Mucosa of stomach (tissue), 1 donor: Measurements from ENCODE around the gene OR2T4.

Experiments
- H3K27me3 ChIP-seq: one replicate; pipeline ENCODE4 v1.7.0; 2013; ENCODE audit warnings: mild to moderate bottlenecking, low read length; ENCODE audit not compliant: control insufficient read depth, insufficient read depth
- H3K36me3 ChIP-seq: one replicate; pipeline ENCODE4 v1.7.0; 2013; ENCODE audit warnings: low read length; ENCODE audit not compliant: control insufficient read depth, insufficient read depth
- H3K4me1 ChIP-seq: one replicate; pipeline ENCODE4 v1.7.0; 2013; ENCODE audit warnings: mild to moderate bottlenecking, low read length; ENCODE audit not compliant: control insufficient read depth, insufficient read depth
- H3K4me3 ChIP-seq: one replicate; pipeline ENCODE4 v1.7.0; 2013; ENCODE audit warnings: low read length
- H3K9ac ChIP-seq: one replicate; pipeline ENCODE4 v1.7.0; 2013; ENCODE audit warnings: mild to moderate bottlenecking, low read length, moderate library complexity
- H3K9me3 ChIP-seq: one replicate; pipeline ENCODE4 v1.7.0; 2013; ENCODE audit warnings: mild to moderate bottlenecking, low read length, moderate library complexity; ENCODE audit not compliant: control insufficient read depth
- donor health status: Pancreatic carcinoma.

OR2T4 gene

DNA sequence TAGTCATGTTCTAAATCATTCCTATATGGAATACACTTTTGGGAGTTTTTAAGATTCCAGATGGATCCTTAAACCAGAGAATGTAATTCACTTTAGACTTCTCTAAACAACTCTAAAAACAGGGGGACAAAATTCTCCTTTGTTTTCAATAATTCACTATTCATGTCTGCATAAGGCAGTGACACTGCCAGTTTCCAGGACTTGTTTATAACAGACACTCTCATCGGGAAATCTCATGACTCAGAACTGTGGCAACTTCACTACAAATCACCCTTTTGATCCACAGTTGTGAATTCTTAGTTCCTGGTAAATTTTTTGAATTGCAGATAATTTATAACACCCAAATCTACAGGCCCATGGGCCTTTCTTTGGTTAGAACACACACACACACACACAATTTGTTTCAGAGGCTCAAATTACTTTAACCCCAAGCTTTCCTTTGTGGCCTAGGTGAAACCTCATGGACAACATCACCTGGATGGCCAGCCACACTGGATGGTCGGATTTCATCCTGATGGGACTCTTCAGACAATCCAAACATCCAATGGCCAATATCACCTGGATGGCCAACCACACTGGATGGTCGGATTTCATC lies at the start of gene OR2T4:
OR2T4 (plus strand) TSS at position 545 of the 595 bp plus-strand sequence; CDS start at position 545, 0 bp downstream.
- no peaks in the 10 kb centered on the region for H3K36me3 ChIP-seq
- H3K9ac ChIP-seq = no peak within 1 kb of the TSS
- H3K4me3 ChIP-seq = no peak within 1 kb of the TSS
- H3K27me3 ChIP-seq = no peaks in the 10 kb centered on the region
- H3K4me1 ChIP-seq = no peaks in the 10 kb centered on the region
- no peaks in the 10 kb centered on the region for H3K9me3 ChIP-seq

DNA sequence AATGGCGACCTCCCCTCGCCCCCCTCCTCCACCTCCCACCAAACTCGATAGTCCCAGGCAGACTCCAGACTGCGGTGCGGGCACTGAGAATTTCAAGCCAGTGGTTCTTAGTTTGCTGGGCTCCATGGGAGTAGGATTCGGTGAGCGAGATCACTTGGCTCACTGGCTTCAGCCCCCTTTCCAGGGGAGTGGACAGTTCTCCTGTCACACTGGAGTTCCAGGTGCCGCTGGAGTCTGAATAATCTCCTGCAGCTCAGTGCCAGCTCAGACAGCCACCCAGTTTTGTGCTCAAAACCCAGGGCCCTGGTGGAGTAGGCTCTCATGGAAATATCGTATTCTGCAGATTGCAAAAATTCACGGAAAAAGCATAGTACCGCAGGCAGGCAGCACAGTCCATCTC lies 44.7 kb upstream of the OR2T4 start:
- H3K9ac ChIP-seq = no peak overlapping the region
- no peak overlapping the region for H3K4me3 ChIP-seq
- no peaks in the 10 kb centered on the region for H3K4me1 ChIP-seq

GRCh38 chr1:248324468-248324867 lies 37.0 kb upstream of the OR2T4 start, which contains the start of gene OR2M7:
OR2M7 (minus strand) TSS chr1:248324568; CDS start chr1:248324568, 0 bp downstream.
- H3K4me1 ChIP-seq = no peaks in the 10 kb centered on the region
- no peaks in the 10 kb centered on the region for H3K36me3 ChIP-seq
- no peaks in the 10 kb centered on the region for H3K9me3 ChIP-seq
- no peak within 1 kb of the TSS for H3K4me3 ChIP-seq
- no peak within 1 kb of the TSS for H3K9ac ChIP-seq
- H3K27me3 ChIP-seq = no peaks in the 10 kb centered on the region

More for the DNA sequence above, 44.7 kb upstream of the OR2T4 start:
- H3K27me3 ChIP-seq = no peaks in the 10 kb centered on the region
- H3K9me3 ChIP-seq = no peaks in the 10 kb centered on the region
- no peaks in the 10 kb centered on the region for H3K36me3 ChIP-seq

DNA sequence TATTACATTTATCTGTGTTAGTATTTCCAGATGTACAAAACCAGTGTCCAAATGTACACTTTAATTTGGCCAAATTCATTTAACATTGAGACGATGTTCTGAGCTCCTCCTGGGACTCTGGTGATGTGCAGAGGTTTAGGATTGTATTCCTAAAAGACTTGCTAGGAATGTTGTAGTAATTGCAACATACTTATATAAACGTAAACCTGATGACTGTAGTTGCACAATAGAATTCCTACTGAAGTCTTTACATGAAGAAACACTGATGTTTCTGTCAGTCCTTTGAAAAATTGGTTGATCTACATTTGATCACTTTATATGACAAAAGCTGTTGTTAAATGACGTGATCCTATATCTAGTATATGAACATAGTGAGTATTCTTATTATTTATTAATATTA lies 18.0 kb upstream of the OR2T4 start:
- no peaks in the 10 kb centered on the region for H3K36me3 ChIP-seq
- no peaks in the 10 kb centered on the region for H3K9me3 ChIP-seq
- no peak overlapping the region for H3K9ac ChIP-seq
- no peaks in the 10 kb centered on the region for H3K4me1 ChIP-seq
- no peaks in the 10 kb centered on the region for H3K27me3 ChIP-seq
- H3K4me3 ChIP-seq = no peak overlapping the region

DNA sequence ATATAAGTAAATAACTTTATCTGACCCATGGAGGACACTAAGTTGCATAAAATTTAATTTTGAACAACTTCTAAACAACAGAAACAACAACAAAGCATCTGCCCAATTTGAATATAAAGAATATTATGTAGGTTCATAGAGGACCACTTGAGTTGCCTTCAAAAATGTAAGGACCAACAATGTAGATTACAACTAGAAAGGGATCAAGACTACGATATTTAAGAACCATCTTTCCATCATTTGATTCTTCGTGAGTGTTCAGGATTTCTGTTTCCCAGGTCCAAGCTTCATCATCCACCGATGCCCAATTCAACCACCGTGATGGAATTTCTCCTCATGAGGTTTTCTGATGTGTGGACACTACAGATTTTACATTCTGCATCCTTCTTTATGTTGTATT lies 13.0 kb upstream of the OR2T4 start, which contains the start of gene OR14C36:
OR14C36 (plus strand) TSS at position 301 of the 400 bp plus-strand sequence; CDS start at position 301, 0 bp downstream.
- Histone ChIP-seq H3K4me1 (no peaks in the 10 kb centered on the region), H3K36me3 (no peaks in the 10 kb centered on the region), H3K27me3 (no peaks in the 10 kb centered on the region), H3K9me3 (no peaks in the 10 kb centered on the region), H3K9ac (no peak within 1 kb of the TSS), H3K4me3 (no peak within 1 kb of the TSS)

- Histone ChIP-seq H3K4me3 (no peak overlapping the region), H3K36me3 (no peaks in the 10 kb centered on the region), H3K4me1 (no peaks in the 10 kb centered on the region), H3K9me3 (no peaks in the 10 kb centered on the region), H3K9ac (no peak overlapping the region), H3K27me3 (no peaks in the 10 kb centered on the region)
Observed at GRCh38 chr1:248359415-248359814, 2.0 kb upstream of the OR2T4 start.

GRCh38 chr1:248366609-248367008 lies 5.1 kb downstream of the OR2T4 start:
- Histone ChIP-seq H3K4me3 (no peak overlapping the region), H3K27me3 (no peaks in the 10 kb centered on the region), H3K9ac (no peak overlapping the region), H3K36me3 (no peaks in the 10 kb centered on the region), H3K9me3 (no peaks in the 10 kb centered on the region), H3K4me1 (no peaks in the 10 kb centered on the region)

GRCh38 chr1:248372394-248372793 lies 10.9 kb downstream of the OR2T4 start:
- H3K9ac ChIP-seq = no peak overlapping the region
- H3K36me3 ChIP-seq = no peaks in the 10 kb centered on the region
- H3K4me1 ChIP-seq = no peaks in the 10 kb centered on the region
- no peak overlapping the region for H3K4me3 ChIP-seq
- H3K27me3 ChIP-seq = no peaks in the 10 kb centered on the region
- H3K9me3 ChIP-seq = no peaks in the 10 kb centered on the region

DNA sequence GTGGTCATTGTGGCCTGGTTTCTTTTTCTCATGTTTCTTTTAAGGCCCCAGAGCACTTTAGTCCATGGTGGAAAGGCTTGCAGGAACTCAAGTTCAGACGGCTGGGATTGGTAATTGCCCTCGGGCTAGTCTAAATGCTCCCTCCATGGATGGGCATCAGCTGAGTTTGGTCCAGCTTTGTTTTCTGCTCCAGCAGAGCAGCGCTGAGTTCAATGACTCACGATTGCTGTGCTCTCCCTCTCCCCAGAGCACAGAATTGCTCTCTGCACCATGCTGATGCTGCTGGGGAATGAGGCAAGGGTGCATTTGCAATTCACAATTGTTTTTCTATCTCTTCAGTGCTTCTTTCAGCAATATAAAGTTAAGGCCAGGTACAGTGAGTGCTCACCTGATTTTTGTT lies 12.3 kb downstream of the OR2T4 start:
- Histone ChIP-seq H3K4me1 (no peaks in the 10 kb centered on the region), H3K36me3 (no peaks in the 10 kb centered on the region), H3K9me3 (no peaks in the 10 kb centered on the region), H3K9ac (no peak overlapping the region), H3K27me3 (no peaks in the 10 kb centered on the region), H3K4me3 (no peak overlapping the region)

DNA sequence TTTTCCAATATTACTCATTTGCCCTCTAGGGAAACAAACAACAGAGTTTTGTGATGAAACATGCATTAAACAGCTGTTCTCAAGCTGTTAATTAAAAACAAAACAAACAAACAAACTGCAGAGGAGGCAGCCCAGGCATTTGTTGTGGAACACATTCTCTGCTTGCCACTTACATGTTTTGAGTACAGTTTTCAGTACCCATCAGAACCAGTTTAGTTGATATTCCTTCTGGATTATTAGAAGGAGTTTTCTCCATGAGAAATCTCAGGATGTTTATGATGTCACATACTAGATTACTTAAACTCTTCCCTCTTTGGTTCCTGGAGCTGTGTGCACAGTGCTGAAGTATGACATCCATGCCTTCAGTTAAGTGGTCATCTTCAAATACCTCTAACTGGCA lies 14.0 kb downstream of the OR2T4 start, which contains the start of gene OR2T6:
OR2T6 (plus strand) TSS at position 301 of the 400 bp plus-strand sequence. CDS start 11,863 bp downstream, outside the sequence.
- Histone ChIP-seq H3K36me3 (no peaks in the 10 kb centered on the region), H3K27me3 (no peaks in the 10 kb centered on the region), H3K4me1 (no peaks in the 10 kb centered on the region), H3K4me3 (no peak within 1 kb of the TSS), H3K9ac (no peak within 1 kb of the TSS), H3K9me3 (no peaks in the 10 kb centered on the region)

- Histone ChIP-seq H3K4me1 (no peaks in the 10 kb centered on the region), H3K9me3 (no peaks in the 10 kb centered on the region), H3K36me3 (no peaks in the 10 kb centered on the region), H3K27me3 (no peaks in the 10 kb centered on the region), H3K4me3 (no peak overlapping the region), H3K9ac (no peak overlapping the region)
Observed at GRCh38 chr1:248376916-248377315, 15.5 kb downstream of the OR2T4 start.

GRCh38 chr1:248380854-248381253 lies 19.4 kb downstream of the OR2T4 start:
- Histone ChIP-seq H3K36me3 (no peaks in the 10 kb centered on the region), H3K4me3 (no peak overlapping the region), H3K9ac (no peak overlapping the region), H3K27me3 (no peaks in the 10 kb centered on the region), H3K9me3 (no peaks in the 10 kb centered on the region), H3K4me1 (no peaks in the 10 kb centered on the region)
